OCI-LY3 (cell line): ENCODE data around the gene KDM5C.

ENCODE experiments used
- CTCF ChIP-seq: fragments of 200-600, 300-600 bp; sonication (generic); IDR thresholded peaks from 2 replicates; pipeline ENCODE4 v1.5.1; 2014; ENCODE audit warnings: antibody characterized with exemption, low read length, low read depth
- EZH2phosphoT487 ChIP-seq: fragments of 200-600 bp; shearing (Covaris generic); IDR thresholded peaks from 2 replicates; pipeline ENCODE4 v1.6.1; 2018; ENCODE audit warnings: antibody characterized with exemption, mixed run types, low read depth

GRCh38 chrX:53195401-53195800, 29.6 kb downstream of the KDM5C start:
- no peak for TF ChIP-seq CTCF
- no peak for TF ChIP-seq EZH2phosphoT487
